CD4-positive, alpha-beta T cell (primary cell): ENCODE measurements around the gene CERKL. TPM values are rescaled to one million over a fixed set of nuclear protein-coding genes. Genes with fewer than 3 reads are reported as not detected.

ENCODE experiments used
- ATAC-seq: fragments of 200-7000 bp; cut with Tn5 transposase; one replicate; pipeline ENCODE4 v1.10.0; 2022; ENCODE audit warnings: mild to moderate bottlenecking; ENCODE audit not compliant: poor library complexity
- CTCF ChIA-PET: fragments of 350-600 bp; sonication (Branson Sonifier 250); formaldehyde crosslinking; loops from one replicate; lab custom pipeline; 2021; ENCODE audit warnings: antibody characterized with exemption, inconsistent platforms; lab: Charles Lee
- POLR2A ChIA-PET: fragments of 350-600 bp; sonication (Branson Sonifier 250); formaldehyde crosslinking; loops from one replicate; lab custom pipeline; 2021; ENCODE audit warnings: antibody characterized with exemption, inconsistent platforms; lab: Charles Lee
- DNase-seq, 14 experiments: peaks; one replicate each; pipeline ENCODE4 v3.0.0-alpha.2; 2013 to 2020; ENCODE audit warnings: mixed read lengths in 2 of 14
- H3K27ac ChIP-seq, 2 donors: one replicate each; pipeline versions ENCODE4 v1.5.1 to v1.7.0; 2013; ENCODE audit warnings: low read length in 2 of 2, low read depth in 1 of 2, mild to moderate bottlenecking in 1 of 2
- H3K27me3 ChIP-seq, 2 experiments: 1 replicate in 1 of 2; 2 replicates in 1 of 2; pipeline versions ENCODE4 v1.6.1 to v1.7.0; 2013; ENCODE audit warnings: low read length in 2 of 2, control low read depth in 1 of 2, mild to moderate bottlenecking in 1 of 2, moderate library complexity in 1 of 2; ENCODE audit not compliant: insufficient read depth in 2 of 2, control insufficient read depth in 1 of 2
- H3K36me3 ChIP-seq: one replicate; pipeline ENCODE4 v1.6.1; 2013; ENCODE audit warnings: low read length, control low read depth; ENCODE audit not compliant: insufficient read depth
- H3K4me1 ChIP-seq: one replicate; pipeline ENCODE4 v1.6.1; 2013; ENCODE audit warnings: low read length, control low read depth; ENCODE audit not compliant: insufficient read depth
- H3K4me3 ChIP-seq: one replicate; pipeline ENCODE4 v1.5.1; 2013; ENCODE audit warnings: mild to moderate bottlenecking, low read length, moderate library complexity
- H3K9me3 ChIP-seq, 2 experiments: 1 replicate in 1 of 2; 2 replicates in 1 of 2; pipeline versions ENCODE4 v1.6.1 to v1.7.0; 2013; ENCODE audit warnings: low read length in 2 of 2, mild to moderate bottlenecking in 2 of 2, control low read depth in 1 of 2, moderate library complexity in 1 of 2; ENCODE audit not compliant: control insufficient read depth in 1 of 2, insufficient read depth in 1 of 2
- H3K27ac Mint-ChIP-seq: one replicate; pipeline ENCODE4 v1.8.0; 2020; ENCODE audit warnings: mixed read lengths
- H3K27me3 Mint-ChIP-seq: one replicate; pipeline ENCODE4 v1.8.0; 2021; ENCODE audit warnings: mixed read lengths
- H3K36me3 Mint-ChIP-seq: one replicate; pipeline ENCODE4 v1.8.0; 2021; ENCODE audit warnings: low read depth, mixed read lengths
- H3K4me1 Mint-ChIP-seq: one replicate; pipeline ENCODE4 v1.8.0; 2021; ENCODE audit warnings: low read depth, mixed read lengths
- H3K4me3 Mint-ChIP-seq: one replicate; pipeline ENCODE4 v1.8.0; 2020; ENCODE audit warnings: mild to moderate bottlenecking, mixed read lengths
- H3K9me3 Mint-ChIP-seq: one replicate; pipeline ENCODE4 v1.8.0; 2020; ENCODE audit warnings: mixed read lengths
- intact Hi-C, 2 experiments: fragments of 100-400 bp; cut with DNase I in 1 of 2; cut with micrococcal nuclease in 1 of 2; formaldehyde crosslinking; loops; one replicate each; pipeline versions ENCODE4 v1.15.1 to v1.9.0; 2023 to 2025; cut with DNase I, micrococcal nuclease
- total RNA-seq, 174 experiments: library from RNA in 2 of 174; stranded (reverse) in 2 of 174; gene quantifications; one replicate each; pipeline ENCODE4 v1.2.3 and lab custom pipeline; 2021 to 2026
- TF ChIP-seq, protein P1 (sequence below): fragments of 200-600 bp; IDR thresholded peaks from one replicate; pipeline ENCODE4 v1.8.0; 2022; ENCODE audit warnings: antibody characterized with exemption, mild to moderate bottlenecking

The CERKL gene
- total RNA-seq, 2 experiments from 2014 or later, result not detected

DNA sequence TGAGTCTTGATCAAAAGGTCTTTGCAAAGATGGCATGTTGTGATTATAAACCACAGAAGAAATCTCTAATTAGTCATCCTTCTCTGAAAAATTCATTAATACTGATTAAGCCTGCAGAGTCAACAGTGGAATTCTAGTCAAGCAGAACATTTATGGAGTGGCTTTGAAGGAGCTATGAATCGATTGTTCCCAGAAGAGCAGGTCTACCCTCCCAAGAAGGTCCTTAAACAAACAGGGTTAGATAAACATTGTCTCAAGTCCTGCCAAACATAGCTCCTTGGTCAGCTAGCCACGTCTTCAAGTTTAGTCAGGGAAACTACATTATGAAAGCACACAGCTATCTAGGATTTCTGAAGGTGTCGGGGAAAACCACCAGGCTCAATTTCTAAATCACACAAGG lies 110.8 kb downstream of the CERKL start:
- no peaks in the 10 kb centered on the region for H3K4me1 Mint-ChIP-seq
- no peaks in the 10 kb centered on the region for H3K4me1 ChIP-seq
- H3K36me3 Mint-ChIP-seq, result no peaks in the 10 kb centered on the region
- CTCF ChIA-PET, result no interaction called here
- TF ChIP-seq, protein P1, sequence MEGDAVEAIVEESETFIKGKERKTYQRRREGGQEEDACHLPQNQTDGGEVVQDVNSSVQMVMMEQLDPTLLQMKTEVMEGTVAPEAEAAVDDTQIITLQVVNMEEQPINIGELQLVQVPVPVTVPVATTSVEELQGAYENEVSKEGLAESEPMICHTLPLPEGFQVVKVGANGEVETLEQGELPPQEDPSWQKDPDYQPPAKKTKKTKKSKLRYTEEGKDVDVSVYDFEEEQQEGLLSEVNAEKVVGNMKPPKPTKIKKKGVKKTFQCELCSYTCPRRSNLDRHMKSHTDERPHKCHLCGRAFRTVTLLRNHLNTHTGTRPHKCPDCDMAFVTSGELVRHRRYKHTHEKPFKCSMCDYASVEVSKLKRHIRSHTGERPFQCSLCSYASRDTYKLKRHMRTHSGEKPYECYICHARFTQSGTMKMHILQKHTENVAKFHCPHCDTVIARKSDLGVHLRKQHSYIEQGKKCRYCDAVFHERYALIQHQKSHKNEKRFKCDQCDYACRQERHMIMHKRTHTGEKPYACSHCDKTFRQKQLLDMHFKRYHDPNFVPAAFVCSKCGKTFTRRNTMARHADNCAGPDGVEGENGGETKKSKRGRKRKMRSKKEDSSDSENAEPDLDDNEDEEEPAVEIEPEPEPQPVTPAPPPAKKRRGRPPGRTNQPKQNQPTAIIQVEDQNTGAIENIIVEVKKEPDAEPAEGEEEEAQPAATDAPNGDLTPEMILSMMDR, result no peak
- no peaks in the 10 kb centered on the region for H3K36me3 ChIP-seq
- H3K4me3 ChIP-seq, result no peak overlapping the region
- H3K27me3 ChIP-seq, result no peaks in the 10 kb centered on the region
- no peaks in the 10 kb centered on the region for H3K9me3 ChIP-seq
- no peaks in the 10 kb centered on the region for H3K27me3 Mint-ChIP-seq
- no peaks in the 10 kb centered on the region for H3K9me3 Mint-ChIP-seq
- H3K27ac Mint-ChIP-seq, result no peak overlapping the region
- ATAC-seq, result no peak
- no peak for DNase-seq
- POLR2A ChIA-PET, result no interaction called here
- no peak overlapping the region for H3K4me3 Mint-ChIP-seq
- no peak overlapping the region for H3K27ac ChIP-seq
- intact Hi-C loops, result no loop called here

DNA sequence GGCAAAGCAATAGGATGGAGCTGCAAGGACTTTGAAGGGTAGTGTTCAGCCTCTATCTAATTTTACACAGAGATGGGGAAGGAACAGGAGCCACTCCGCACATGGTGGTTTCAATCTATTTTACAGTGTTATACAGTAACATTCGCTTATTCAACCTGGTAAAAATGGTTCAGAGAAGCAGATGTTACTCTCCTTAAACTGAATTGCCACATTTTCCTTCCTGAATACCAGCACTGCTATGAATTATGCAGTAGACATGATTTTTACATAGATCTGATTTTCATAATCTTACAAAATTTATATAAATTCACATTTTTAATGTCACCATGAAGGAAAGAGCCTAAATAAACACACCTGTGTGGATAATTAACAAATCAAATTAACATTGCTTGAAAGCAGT lies 114.7 kb downstream of the CERKL start:
- CTCF ChIA-PET, result no interaction called here
- Mint-ChIP-seq H3K4me1 (no peaks in the 10 kb centered on the region), H3K27ac (no peak overlapping the region), H3K36me3 (peaks cover 35% of the 10 kb centered on the region), H3K27me3 (no peaks in the 10 kb centered on the region), H3K9me3 (no peaks in the 10 kb centered on the region), H3K4me3 (no peak overlapping the region)
- ATAC-seq, result no peak
- POLR2A ChIA-PET, result no interaction called here
- Histone ChIP-seq H3K36me3 (peaks cover 33% of the 10 kb centered on the region), H3K4me1 (no peaks in the 10 kb centered on the region), H3K9me3 (no peaks in the 10 kb centered on the region), H3K4me3 (no peak overlapping the region), H3K27ac (no peak overlapping the region), H3K27me3 (no peaks in the 10 kb centered on the region)
- intact Hi-C loops, result no loop called here
- no peak for DNase-seq
- TF ChIP-seq, protein P1, result no peak

DNA sequence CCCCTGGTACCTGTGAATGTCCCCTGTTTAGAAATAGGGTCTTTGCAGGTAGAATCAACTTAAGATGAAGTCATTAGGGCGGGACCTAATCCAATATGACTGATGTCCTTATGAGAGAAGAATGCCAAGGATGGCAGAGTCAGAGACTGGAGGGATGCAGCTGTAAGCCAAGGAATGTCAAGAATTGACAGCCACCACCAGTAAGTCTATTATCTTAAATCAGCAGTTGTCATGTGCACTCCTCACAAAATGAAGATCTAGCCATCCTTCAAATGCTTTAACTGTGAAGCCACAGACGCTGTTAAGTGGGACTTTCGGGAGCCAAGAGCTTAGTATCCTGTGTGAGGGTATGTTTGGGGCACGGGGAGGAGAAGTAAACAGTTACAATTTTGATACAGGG lies 116.5 kb downstream of the CERKL start:
- peaks cover 50% of the 10 kb centered on the region for H3K36me3 ChIP-seq

More for the DNA sequence above, 116.5 kb downstream of the CERKL start:
- Mint-ChIP-seq H3K36me3 (peaks cover 51% of the 10 kb centered on the region), H3K4me1 (no peaks in the 10 kb centered on the region), H3K4me3 (no peak overlapping the region), H3K9me3 (no peaks in the 10 kb centered on the region), H3K27ac (no peak overlapping the region), H3K27me3 (no peaks in the 10 kb centered on the region)
- Histone ChIP-seq H3K4me1 (no peaks in the 10 kb centered on the region), H3K9me3 (no peaks in the 10 kb centered on the region), H3K27ac (no peak overlapping the region), H3K27me3 (no peaks in the 10 kb centered on the region), H3K4me3 (no peak overlapping the region)
- TF ChIP-seq, protein P1, result no peak
- ATAC-seq (no peak), DNase-seq (no peak)
- ChIA-PET POLR2A (no interaction called here), CTCF (no interaction called here)
- intact Hi-C loops, result no loop called here
